GM10266 (cell line): ENCODE measurements around the gene LRP11.

Experiments
- DNase-seq: peaks from one replicate; pipeline ENCODE4 v3.0.0; 2012; ENCODE audit errors: extremely low spot score
- CTCF ChIP-seq: IDR thresholded peaks from 2 replicates; pipeline ENCODE4 v1.5.1; 2012; ENCODE audit warnings: mild to moderate bottlenecking, low read depth; ENCODE audit not compliant: control insufficient read depth, insufficient read depth; ENCODE audit errors: missing control alignments

LRP11 gene

GRCh38 chr6:149877659-149878058 lies 13.5 kb upstream of the LRP11 start:
- DNase-seq, result no peak
- TF ChIP-seq CTCF, result no peak

- no peak for TF ChIP-seq CTCF
- DNase-seq, result no peak
These were observed 12.2 kb upstream of the LRP11 start for GRCh38 chr6:149876241-149876933.

GRCh38 chr6:149872233-149872632 lies 8.1 kb upstream of the LRP11 start:
- no peak for TF ChIP-seq CTCF
- DNase-seq, result no peak

GRCh38 chr6:149871182-149871581 lies 7.0 kb upstream of the LRP11 start:
- DNase-seq, result no peak
- no peak for TF ChIP-seq CTCF

- no peak for DNase-seq
- TF ChIP-seq CTCF, result no peak
These were observed 5.2 kb upstream of the LRP11 start for GRCh38 chr6:149869275-149869892.

GRCh38 chr6:149867876-149868640 lies 3.9 kb upstream of the LRP11 start:
- no peak for DNase-seq
- TF ChIP-seq CTCF, result no peak
